Osteocyte (in vitro differentiated cells): ENCODE results near the gene SMAD3. TPM values are rescaled to one million over a fixed set of nuclear protein-coding genes. Genes with fewer than 3 reads are reported as not detected.

Experiments used
- DNase-seq: peaks from one replicate; pipeline ENCODE4 v3.0.0; 2021; ENCODE audit warnings: mixed read lengths; ENCODE audit not compliant: unreplicated experiment; ENCODE audit errors: extremely low spot score
- H3K27ac Mint-ChIP-seq: one replicate; pipeline ENCODE4 v1.8.0; 2021; ENCODE audit warnings: mild to moderate bottlenecking, mixed read lengths; ENCODE audit not compliant: unreplicated experiment
- H3K27me3 Mint-ChIP-seq: one replicate; pipeline ENCODE4 v1.8.0; 2021; ENCODE audit warnings: mixed read lengths; ENCODE audit not compliant: unreplicated experiment
- H3K36me3 Mint-ChIP-seq: one replicate; pipeline ENCODE4 v1.8.0; 2021; ENCODE audit warnings: mixed read lengths; ENCODE audit not compliant: unreplicated experiment
- H3K4me1 Mint-ChIP-seq: one replicate; pipeline ENCODE4 v1.8.0; 2021; ENCODE audit warnings: mixed read lengths; ENCODE audit not compliant: unreplicated experiment
- H3K4me3 Mint-ChIP-seq: one replicate; pipeline ENCODE4 v1.8.0; 2021; ENCODE audit warnings: mild to moderate bottlenecking, moderate library complexity, mixed read lengths; ENCODE audit not compliant: unreplicated experiment
- H3K9me3 Mint-ChIP-seq: one replicate; pipeline ENCODE4 v1.8.0; 2021; ENCODE audit warnings: mixed read lengths; ENCODE audit not compliant: unreplicated experiment
- CTCF ChIP-seq: fragments of 200-600 bp; sonication (generic); IDR thresholded peaks from 2 replicates; pipeline ENCODE4 v1.5.0; 2021; ENCODE audit warnings: antibody characterized with exemption, mild to moderate bottlenecking, moderate library complexity
- total RNA-seq: library from RNA; stranded (reverse); gene quantifications from 2 replicates; pipeline ENCODE4 v1.2.1, GENCODE V29; 2021

The SMAD3 gene
- total RNA-seq, 1 donor from 2014 or later: 39.7 TPM

GRCh38 chr15:67196672-67197363 is 131.4 kb downstream of the SMAD3 start:
- Mint-ChIP-seq H3K4me3 (no peak overlapping the region), H3K27ac (no peak overlapping the region), H3K4me1 (peaks cover 42% of the 10 kb centered on the region), H3K9me3 (no peaks in the 10 kb centered on the region), H3K27me3 (no peaks in the 10 kb centered on the region), H3K36me3 (peaks cover 41% of the 10 kb centered on the region)
- no peak for DNase-seq
- no peak for TF ChIP-seq CTCF

GRCh38 chr15:67197364-67197695 is 131.9 kb downstream of the SMAD3 start:
- no peaks in the 10 kb centered on the region for H3K9me3 Mint-ChIP-seq
- no peak overlapping the region for H3K4me3 Mint-ChIP-seq
- H3K4me1 Mint-ChIP-seq: peaks cover 41% of the 10 kb centered on the region
- peaks cover 40% of the 10 kb centered on the region for H3K36me3 Mint-ChIP-seq
- no peaks in the 10 kb centered on the region for H3K27me3 Mint-ChIP-seq
- DNase-seq: no peak
- no peak for TF ChIP-seq CTCF
- H3K27ac Mint-ChIP-seq: no peak overlapping the region

GRCh38 chr15:67198157-67198754 is 132.9 kb downstream of the SMAD3 start:
- DNase-seq: no peak
- peaks cover 37% of the 10 kb centered on the region for H3K4me1 Mint-ChIP-seq
- no peaks in the 10 kb centered on the region for H3K9me3 Mint-ChIP-seq
- peaks cover 42% of the 10 kb centered on the region for H3K36me3 Mint-ChIP-seq
- no peak overlapping the region for H3K27ac Mint-ChIP-seq
- no peak for TF ChIP-seq CTCF
- H3K27me3 Mint-ChIP-seq: no peaks in the 10 kb centered on the region
- no peak overlapping the region for H3K4me3 Mint-ChIP-seq

- Mint-ChIP-seq H3K4me1 (peaks cover 28% of the 10 kb centered on the region), H3K27me3 (no peaks in the 10 kb centered on the region), H3K4me3 (no peak overlapping the region), H3K36me3 (peaks cover 42% of the 10 kb centered on the region), H3K27ac (no peak overlapping the region), H3K9me3 (no peaks in the 10 kb centered on the region)
- DNase-seq: no peak
- TF ChIP-seq CTCF: no peak
Measured at GRCh38 chr15:67199391-67199790, 134.0 kb downstream of the SMAD3 start.

- peaks cover 46% of the 10 kb centered on the region for H3K36me3 Mint-ChIP-seq
- DNase-seq: no peak
- no peaks in the 10 kb centered on the region for H3K27me3 Mint-ChIP-seq
Measured at GRCh38 chr15:67199881-67200763, 134.7 kb downstream of the SMAD3 start.

More at GRCh38 chr15:67199881-67200763, 134.7 kb downstream of the SMAD3 start:
- TF ChIP-seq CTCF: no peak
- Mint-ChIP-seq H3K27ac (peak overlapping the region; percentile 40), H3K9me3 (no peaks in the 10 kb centered on the region), H3K4me1 (peaks cover 28% of the 10 kb centered on the region), H3K4me3 (no peak overlapping the region)
